Measurements from ENCODE around the gene DNAH17. TPM values are rescaled to one million over a fixed set of nuclear protein-coding genes. Genes with fewer than 3 reads are reported as not detected.

Gene DNAH17
- total RNA-seq, 1 donor from 2014 or later, result under 0.01 TPM

DNA sequence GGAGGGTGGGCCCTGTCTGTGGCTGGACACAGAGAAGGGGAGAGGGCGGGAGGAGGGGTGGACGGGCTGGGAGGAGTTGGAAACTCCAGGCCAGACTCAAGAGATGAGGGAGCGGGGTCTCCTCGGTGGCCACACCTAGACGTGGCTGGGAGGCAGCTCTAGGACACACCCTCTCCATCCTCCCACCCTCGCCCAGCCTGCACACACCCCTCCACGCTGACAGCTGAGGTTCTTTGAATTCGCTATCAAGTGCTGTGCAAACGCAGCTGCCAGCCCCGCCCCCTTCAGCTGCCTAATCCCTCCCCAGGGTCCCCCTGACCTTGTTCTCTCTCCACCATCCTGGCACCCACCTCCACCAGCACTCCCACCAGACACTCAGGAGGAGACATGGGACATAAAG, 48.7 kb downstream of the DNAH17 start:
- DNase-seq (ENCODE audit: low read depth) (no peak), FAIRE-seq (no peak)
- TF ChIP-seq, protein P1, sequence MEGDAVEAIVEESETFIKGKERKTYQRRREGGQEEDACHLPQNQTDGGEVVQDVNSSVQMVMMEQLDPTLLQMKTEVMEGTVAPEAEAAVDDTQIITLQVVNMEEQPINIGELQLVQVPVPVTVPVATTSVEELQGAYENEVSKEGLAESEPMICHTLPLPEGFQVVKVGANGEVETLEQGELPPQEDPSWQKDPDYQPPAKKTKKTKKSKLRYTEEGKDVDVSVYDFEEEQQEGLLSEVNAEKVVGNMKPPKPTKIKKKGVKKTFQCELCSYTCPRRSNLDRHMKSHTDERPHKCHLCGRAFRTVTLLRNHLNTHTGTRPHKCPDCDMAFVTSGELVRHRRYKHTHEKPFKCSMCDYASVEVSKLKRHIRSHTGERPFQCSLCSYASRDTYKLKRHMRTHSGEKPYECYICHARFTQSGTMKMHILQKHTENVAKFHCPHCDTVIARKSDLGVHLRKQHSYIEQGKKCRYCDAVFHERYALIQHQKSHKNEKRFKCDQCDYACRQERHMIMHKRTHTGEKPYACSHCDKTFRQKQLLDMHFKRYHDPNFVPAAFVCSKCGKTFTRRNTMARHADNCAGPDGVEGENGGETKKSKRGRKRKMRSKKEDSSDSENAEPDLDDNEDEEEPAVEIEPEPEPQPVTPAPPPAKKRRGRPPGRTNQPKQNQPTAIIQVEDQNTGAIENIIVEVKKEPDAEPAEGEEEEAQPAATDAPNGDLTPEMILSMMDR (IDR thresholded peaks at IDR 0.05; ENCODE audit: insufficient read depth, low read length, severe bottlenecking), result no peak
- no peaks in the 10 kb centered on the region for H3K36me3 ChIP-seq (ENCODE audit: control insufficient read depth, insufficient read depth, low read length)
- no peak overlapping the region for H3K4me3 ChIP-seq (ENCODE audit: low read depth, low read length)
- H3K27me3 ChIP-seq (ENCODE audit: control insufficient read depth, insufficient read depth, low read length), result peaks cover 29% of the 10 kb centered on the region

GRCh38 chr17:78527345-78527744, 49.9 kb downstream of the DNAH17 start:
- peaks cover 26% of the 10 kb centered on the region for H3K27me3 ChIP-seq (ENCODE audit: control insufficient read depth, insufficient read depth, low read length)
- TF ChIP-seq, protein P1 (IDR thresholded peaks at IDR 0.05; ENCODE audit: insufficient read depth, low read length, severe bottlenecking), result no peak
- FAIRE-seq (no peak), DNase-seq (ENCODE audit: low read depth) (no peak)
- H3K4me3 ChIP-seq (ENCODE audit: low read depth, low read length), result no peak overlapping the region
- no peaks in the 10 kb centered on the region for H3K36me3 ChIP-seq (ENCODE audit: control insufficient read depth, insufficient read depth, low read length)

DNA sequence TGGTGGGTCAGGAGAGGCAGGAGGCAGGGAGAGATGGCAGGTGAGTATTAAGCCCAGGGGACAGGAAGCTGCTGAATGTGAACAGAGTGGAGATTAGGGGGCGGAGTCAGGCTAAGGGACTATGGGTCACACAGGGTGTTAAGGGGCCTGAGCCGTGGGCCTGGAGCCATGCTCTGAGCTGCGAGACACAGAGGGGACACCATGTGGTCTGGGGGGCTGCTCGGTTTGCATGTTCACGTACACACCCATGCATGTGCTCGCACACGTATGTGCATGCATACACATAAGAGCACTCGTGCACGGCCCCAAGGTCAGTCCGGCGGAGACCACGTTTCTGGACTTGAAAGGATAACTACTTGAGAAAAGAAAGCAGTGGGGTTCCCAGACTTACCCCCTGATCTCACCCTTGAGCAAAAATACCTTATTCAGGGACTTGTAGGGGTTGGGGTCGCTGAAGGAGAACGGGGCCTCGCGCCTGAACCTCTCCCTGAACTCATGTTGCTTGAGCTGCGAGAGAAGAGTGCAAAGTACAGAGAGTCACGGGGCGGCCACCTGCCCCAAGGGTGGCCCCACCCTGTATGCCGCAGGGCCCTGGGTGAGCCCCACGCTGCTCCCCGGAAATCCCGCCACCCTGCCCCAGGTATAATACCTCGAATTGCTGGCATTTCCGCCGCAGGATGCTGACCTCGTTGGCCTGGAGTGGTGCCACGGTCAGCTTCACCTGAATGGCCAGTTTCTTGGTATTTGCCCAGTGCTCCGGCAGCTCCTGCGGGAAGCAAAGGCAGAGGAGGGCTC, 50.8 kb downstream of the DNAH17 start:
- DNase-seq (ENCODE audit: low read depth), result no peak
- Histone ChIP-seq H3K4me3 (ENCODE audit: low read depth, low read length) (no peak overlapping the region), H3K27me3 (ENCODE audit: control insufficient read depth, insufficient read depth, low read length) (peaks cover 22% of the 10 kb centered on the region), H3K36me3 (ENCODE audit: control insufficient read depth, insufficient read depth, low read length) (no peaks in the 10 kb centered on the region)
- TF ChIP-seq, protein P1 (IDR thresholded peaks at IDR 0.05; ENCODE audit: insufficient read depth, low read length, severe bottlenecking), result no peak
- no peak for FAIRE-seq

DNA sequence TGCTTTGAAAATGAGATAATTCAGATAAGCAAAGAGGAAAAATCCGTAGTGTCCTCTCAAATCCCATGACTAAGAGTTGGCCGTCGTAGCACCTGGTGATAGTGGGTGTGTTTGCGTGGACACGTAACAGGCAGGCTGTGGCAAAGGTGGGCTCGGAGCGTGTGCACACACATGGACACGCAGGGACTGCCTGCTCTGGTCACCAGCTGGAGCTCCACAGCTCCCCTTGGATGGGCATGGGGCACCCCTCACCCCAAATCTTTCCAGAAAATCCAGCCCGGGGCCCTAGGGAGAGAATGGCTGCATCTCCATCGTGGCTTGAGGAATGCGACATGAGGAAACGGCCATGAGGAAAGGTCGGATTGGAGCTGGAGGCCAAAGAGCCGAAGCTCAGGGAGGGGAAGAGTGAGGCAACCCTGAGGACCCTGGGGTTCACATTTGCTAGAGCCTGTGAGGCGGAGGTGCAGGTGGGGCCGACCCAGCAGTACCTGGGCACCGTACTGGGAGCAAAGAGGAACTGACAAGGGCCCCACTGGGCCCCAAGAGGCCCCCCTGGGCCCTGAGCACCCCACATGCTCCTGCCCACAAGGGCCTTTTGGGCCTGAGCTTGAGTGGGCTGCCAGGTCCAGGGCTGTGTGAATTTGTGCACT, 51.6 kb downstream of the DNAH17 start:
- no peaks in the 10 kb centered on the region for H3K36me3 ChIP-seq (ENCODE audit: control insufficient read depth, insufficient read depth, low read length)
- TF ChIP-seq, protein P1 (IDR thresholded peaks at IDR 0.05; ENCODE audit: insufficient read depth, low read length, severe bottlenecking), result no peak
- no peak overlapping the region for H3K4me3 ChIP-seq (ENCODE audit: low read depth, low read length)
- FAIRE-seq, result no peak
- peaks cover 20% of the 10 kb centered on the region for H3K27me3 ChIP-seq (ENCODE audit: control insufficient read depth, insufficient read depth, low read length)
- no peak for DNase-seq (ENCODE audit: low read depth)

GRCh38 chr17:78524870-78525510, 52.2 kb downstream of the DNAH17 start:
- H3K36me3 ChIP-seq (ENCODE audit: control insufficient read depth, insufficient read depth, low read length), result no peaks in the 10 kb centered on the region
- peaks cover 13% of the 10 kb centered on the region for H3K27me3 ChIP-seq (ENCODE audit: control insufficient read depth, insufficient read depth, low read length)
- no peak overlapping the region for H3K4me3 ChIP-seq (ENCODE audit: low read depth, low read length)
- TF ChIP-seq, protein P1 (IDR thresholded peaks at IDR 0.05; ENCODE audit: insufficient read depth, low read length, severe bottlenecking), result no peak
- DNase-seq (ENCODE audit: low read depth) (no peak), FAIRE-seq (no peak)

All from bronchial epithelial cell (primary cell).